Endothelial cell of coronary artery (primary cell): ENCODE results near the gene CPT2. TPM values are rescaled to one million over a fixed set of nuclear protein-coding genes. Genes with fewer than 3 reads are reported as not detected.

ENCODE experiments used
- total RNA-seq: library from RNA; depleted of rRNA; stranded (reverse); fragments of >200 nt; gene quantifications from 2 replicates; pipeline ENCODE4 v1.2.3, GENCODE V29; 2014

Gene CPT2
- 6.9 and 7.1 TPM in 2 replicates for total RNA-seq

GRCh38 chr1:53196485-53197290, at the start of gene CPT2:
Gene CPT2 (plus strand): TSS chr1:53196824. CDS start chr1:53196944, 120 bp downstream.

GRCh38 chr1:53220171-53220961, 23.7 kb downstream of the CPT2 start, which contains the start of gene CZIB:
Gene CZIB (minus strand): TSS chr1:53220634. CDS start chr1:53220575, 59 bp downstream.

GRCh38 chr1:53238197-53239155, 41.9 kb downstream of the CPT2 start, which contains the start of gene MAGOH:
Gene MAGOH (minus strand): TSS chr1:53238518. CDS start chr1:53238448, 70 bp downstream.

Other genes with a start within 250 kb of the CPT2 start
- gene PODN, start 134.6 kb upstream of the CPT2 start, total RNA-seq = 0.45 and 1.4 TPM in 2 replicates
- gene SLC1A7, start 54.2 kb upstream of the CPT2 start, total RNA-seq = 0.09 TPM in 1 of 2 replicates, not detected in the other
- gene CZIB, start 23.8 kb downstream of the CPT2 start, total RNA-seq = 40.3 and 47.2 TPM in 2 replicates
- 56.1 and 76.9 TPM in 2 replicates for gene MAGOH, start 41.7 kb downstream of the CPT2 start, total RNA-seq
- gene LRP8, start 131.2 kb downstream of the CPT2 start, total RNA-seq = 18.5 and 26.6 TPM in 2 replicates